Measurements from ENCODE around the gene BBS9.
"Not testable (repeated sequence)": the region's sequence is repeated elsewhere in the genome, so short reads cannot be mapped to it uniquely, and the experiment has no call there.

Gene BBS9

DNA sequence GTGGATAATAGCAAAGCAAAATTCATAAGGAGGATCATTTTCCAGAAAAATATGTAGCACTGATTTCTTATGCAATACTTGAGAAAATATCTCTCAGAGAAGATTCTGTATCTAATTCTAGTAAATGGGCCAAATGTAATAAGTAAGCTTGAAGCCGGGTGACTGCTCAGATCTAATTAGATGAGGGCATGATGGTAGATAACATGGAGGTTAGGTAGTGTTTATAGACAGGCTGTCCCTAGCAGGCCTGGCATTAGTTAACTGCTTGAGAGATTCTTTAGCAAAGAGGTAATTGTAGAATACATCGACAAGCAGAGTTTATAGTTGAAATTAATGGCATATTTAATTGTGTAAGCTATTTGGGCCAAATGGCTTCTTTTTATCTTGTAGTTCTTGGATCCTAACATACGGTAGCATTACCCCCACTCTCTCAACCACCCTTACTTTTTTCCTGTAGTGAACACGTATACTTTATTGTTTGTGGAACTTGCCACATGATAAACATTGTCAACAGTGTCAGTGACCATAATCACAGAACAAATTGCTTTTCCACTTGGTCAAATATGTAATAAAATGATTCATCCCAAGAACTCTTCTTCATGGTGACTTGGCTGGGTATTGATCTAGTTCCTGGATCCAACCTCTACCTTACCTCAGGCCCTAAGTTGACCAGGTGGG lies 343.1 kb downstream of the BBS9 start:
- DNase-seq: no peak

GRCh38 chr7:33477719-33478480 lies 348.5 kb downstream of the BBS9 start:
- no peak overlapping the region for H3K4me3 ChIP-seq (ENCODE audit: low read length)
- H3K4me1 ChIP-seq (ENCODE audit: low read length): peaks cover 19% of the 10 kb centered on the region
- H3K27ac ChIP-seq (ENCODE audit: low read length): peak overlapping the region; percentile 25; the same call in 1 of the 2 replicates
- no peaks in the 10 kb centered on the region for H3K79me2 ChIP-seq (ENCODE audit: low read length)
- H3K27me3 ChIP-seq (replicated peaks; ENCODE audit: insufficient read depth, low read length): no peaks in the 10 kb centered on the region
- H4K20me1 ChIP-seq (ENCODE audit: insufficient read depth, low read length): no peaks in the 10 kb centered on the region
- no peaks in the 10 kb centered on the region for H3K9me3 ChIP-seq (replicated peaks; ENCODE audit: insufficient read depth, low read length)
- H3F3A ChIP-seq (ENCODE audit: insufficient read depth, low read length): 0 out of 2 replicates have a peak, but pooled peaks cover 9% of the 10 kb centered on the region
- H3K9me2 ChIP-seq (replicated peaks; ENCODE audit: insufficient read depth, low read length): no peaks in the 10 kb centered on the region
- no peaks in the 10 kb centered on the region for H3K36me3 ChIP-seq (replicated peaks; ENCODE audit: insufficient read depth, low read length)
- H3K9ac ChIP-seq (ENCODE audit: low read length): no peak overlapping the region
- DNase-seq: peak; percentile 51
- no peak overlapping the region for H2AFZ ChIP-seq (ENCODE audit: low read length)
- H3K4me2 ChIP-seq (ENCODE audit: low read depth, low read length): peak overlapping the region; percentile 12; the same call in 1 of the 2 replicates
- TF ChIP-seq EZH2 (optimal IDR thresholded peaks at IDR 0.05; ENCODE audit: low read depth, low read length) (no peak), EZH2phosphoT487 (IDR thresholded peaks at IDR 0.05; ENCODE audit: low read length) (no peak)
- TF ChIP-seq, protein P1, sequence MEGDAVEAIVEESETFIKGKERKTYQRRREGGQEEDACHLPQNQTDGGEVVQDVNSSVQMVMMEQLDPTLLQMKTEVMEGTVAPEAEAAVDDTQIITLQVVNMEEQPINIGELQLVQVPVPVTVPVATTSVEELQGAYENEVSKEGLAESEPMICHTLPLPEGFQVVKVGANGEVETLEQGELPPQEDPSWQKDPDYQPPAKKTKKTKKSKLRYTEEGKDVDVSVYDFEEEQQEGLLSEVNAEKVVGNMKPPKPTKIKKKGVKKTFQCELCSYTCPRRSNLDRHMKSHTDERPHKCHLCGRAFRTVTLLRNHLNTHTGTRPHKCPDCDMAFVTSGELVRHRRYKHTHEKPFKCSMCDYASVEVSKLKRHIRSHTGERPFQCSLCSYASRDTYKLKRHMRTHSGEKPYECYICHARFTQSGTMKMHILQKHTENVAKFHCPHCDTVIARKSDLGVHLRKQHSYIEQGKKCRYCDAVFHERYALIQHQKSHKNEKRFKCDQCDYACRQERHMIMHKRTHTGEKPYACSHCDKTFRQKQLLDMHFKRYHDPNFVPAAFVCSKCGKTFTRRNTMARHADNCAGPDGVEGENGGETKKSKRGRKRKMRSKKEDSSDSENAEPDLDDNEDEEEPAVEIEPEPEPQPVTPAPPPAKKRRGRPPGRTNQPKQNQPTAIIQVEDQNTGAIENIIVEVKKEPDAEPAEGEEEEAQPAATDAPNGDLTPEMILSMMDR (IDR thresholded peaks at IDR 0.05; ENCODE audit: low read length): no peak

More for the DNA sequence above, 343.1 kb downstream of the BBS9 start:
- Histone ChIP-seq H3K9me3 (replicated peaks; ENCODE audit: insufficient read depth, low read length) (no peaks in the 10 kb centered on the region), H3K4me3 (ENCODE audit: low read length) (no peak overlapping the region), H3K79me2 (ENCODE audit: low read length) (no peaks in the 10 kb centered on the region), H2AFZ (ENCODE audit: low read length) (no peak overlapping the region), H3K4me1 (ENCODE audit: low read length) (peaks cover 7% of the 10 kb centered on the region), H3K27me3 (replicated peaks; ENCODE audit: insufficient read depth, low read length) (no peaks in the 10 kb centered on the region), H3K36me3 (replicated peaks; ENCODE audit: insufficient read depth, low read length) (no peaks in the 10 kb centered on the region), H3K9ac (ENCODE audit: low read length) (no peak overlapping the region), H3F3A (ENCODE audit: insufficient read depth, low read length) (0 out of 2 replicates have a peak, but pooled peaks cover under 1% of the 10 kb centered on the region), H3K27ac (ENCODE audit: low read length) (no peak overlapping the region), H3K4me2 (ENCODE audit: low read depth, low read length) (no peak overlapping the region), H3K9me2 (replicated peaks; ENCODE audit: insufficient read depth, low read length) (no peaks in the 10 kb centered on the region), H4K20me1 (ENCODE audit: insufficient read depth, low read length) (no peaks in the 10 kb centered on the region)
- TF ChIP-seq EZH2 (optimal IDR thresholded peaks at IDR 0.05; ENCODE audit: low read depth, low read length) (no peak), EZH2phosphoT487 (IDR thresholded peaks at IDR 0.05; ENCODE audit: low read length) (no peak)
- TF ChIP-seq, protein P1 (IDR thresholded peaks at IDR 0.05; ENCODE audit: low read length): no peak

DNA sequence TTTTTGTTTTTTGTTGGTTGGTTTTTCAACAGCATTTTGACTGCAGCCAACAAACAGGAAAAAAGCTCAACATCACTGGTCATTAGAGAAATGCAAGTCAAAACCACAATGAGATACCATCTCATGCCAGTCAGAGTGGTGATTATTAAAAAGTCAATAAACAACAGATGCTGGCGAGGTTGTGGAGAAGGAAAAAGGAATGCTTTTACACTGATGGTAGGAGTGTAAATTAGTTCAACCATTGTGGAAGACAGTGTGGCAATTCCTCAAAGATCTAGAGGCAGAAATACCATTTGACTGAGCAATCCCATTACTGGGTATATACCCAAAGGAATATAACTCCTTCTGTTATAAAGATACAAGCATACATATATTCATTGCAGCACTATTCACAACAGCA lies 355.1 kb downstream of the BBS9 start:
- H3K27me3 ChIP-seq (replicated peaks; ENCODE audit: insufficient read depth, low read length): not testable (repeated sequence)

More for the DNA sequence above, 355.1 kb downstream of the BBS9 start:
- not testable (repeated sequence) for H3K9me2 ChIP-seq (replicated peaks; ENCODE audit: insufficient read depth, low read length); H3K36me3 ChIP-seq (replicated peaks; ENCODE audit: insufficient read depth, low read length); H4K20me1 ChIP-seq (ENCODE audit: insufficient read depth, low read length); H3K4me2 ChIP-seq (ENCODE audit: low read depth, low read length); H3K9ac ChIP-seq (ENCODE audit: low read length); DNase-seq; H3F3A ChIP-seq (ENCODE audit: insufficient read depth, low read length); H3K9me3 ChIP-seq (replicated peaks; ENCODE audit: insufficient read depth, low read length); H3K79me2 ChIP-seq (ENCODE audit: low read length); H3K4me3 ChIP-seq (ENCODE audit: low read length); H2AFZ ChIP-seq (ENCODE audit: low read length); H3K27ac ChIP-seq (ENCODE audit: low read length)
- peaks cover 10% of the 10 kb centered on the region for H3K4me1 ChIP-seq (ENCODE audit: low read length)
